Endothelial cell (in vitro differentiated cells): ENCODE data around the gene SGMS1. TPM values are rescaled to one million over a fixed set of nuclear protein-coding genes. Genes with fewer than 3 reads are reported as not detected.

Experiments
- DNase-seq: peaks from one replicate; pipeline ENCODE4 v3.0.0; 2021; ENCODE audit warnings: low spot score
- H3K27ac Mint-ChIP-seq: one replicate; pipeline ENCODE4 v1.8.0; 2021; ENCODE audit warnings: mixed read lengths, inconsistent platforms; ENCODE audit not compliant: unreplicated experiment
- H3K27me3 Mint-ChIP-seq: one replicate; pipeline ENCODE4 v1.8.0; 2021; ENCODE audit warnings: mild to moderate bottlenecking, moderate library complexity, mixed read lengths, inconsistent platforms; ENCODE audit not compliant: unreplicated experiment
- H3K36me3 Mint-ChIP-seq: one replicate; pipeline ENCODE4 v1.8.0; 2021; ENCODE audit warnings: mild to moderate bottlenecking, low read depth, mixed read lengths, inconsistent platforms; ENCODE audit not compliant: unreplicated experiment
- H3K4me1 Mint-ChIP-seq: one replicate; pipeline ENCODE4 v1.8.0; 2021; ENCODE audit warnings: mild to moderate bottlenecking, mixed read lengths, inconsistent platforms; ENCODE audit not compliant: unreplicated experiment
- H3K4me3 Mint-ChIP-seq: one replicate; pipeline ENCODE4 v1.8.0; 2021; ENCODE audit warnings: mild to moderate bottlenecking, mixed read lengths, inconsistent platforms; ENCODE audit not compliant: unreplicated experiment
- H3K9me3 Mint-ChIP-seq: one replicate; pipeline ENCODE4 v1.8.0; 2021; ENCODE audit warnings: mixed read lengths, inconsistent platforms; ENCODE audit not compliant: unreplicated experiment
- CTCF ChIP-seq: fragments of 200-600 bp; sonication (generic); IDR thresholded peaks from one replicate; pipeline ENCODE4 v1.5.0; 2021; ENCODE audit warnings: antibody characterized with exemption; ENCODE audit not compliant: unreplicated experiment
- total RNA-seq: library from RNA; stranded (reverse); fragmentation: NEBNext Ultra II Directional; extraction: Animal tissue kit (Norgen Biotek cat#: 25700); gene quantifications from one replicate; pipeline ENCODE4 v1.2.1, GENCODE V29; 2021; ENCODE audit not compliant: unreplicated experiment

The SGMS1 gene
- total RNA-seq, 1 donor from 2014 or later, result 12.4 TPM

DNA sequence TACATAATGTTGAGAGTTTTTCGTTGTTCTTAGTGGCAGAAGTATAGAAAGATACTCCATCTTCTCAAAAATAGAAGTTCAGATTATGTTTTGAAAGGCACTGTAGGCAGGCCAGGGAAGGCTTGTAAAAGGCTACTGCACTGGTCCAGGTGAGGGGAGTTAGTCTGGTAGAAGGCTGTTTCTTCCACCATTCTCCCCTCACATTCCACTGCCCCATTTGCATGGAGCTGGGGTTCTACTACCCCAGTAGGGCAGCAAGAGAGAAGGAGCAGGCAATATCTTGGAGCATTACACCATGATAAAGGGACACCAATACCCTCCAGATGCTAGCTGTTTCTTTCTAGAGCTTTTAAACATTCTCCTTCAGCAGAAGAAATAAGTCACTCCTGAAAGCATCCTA is 16.5 kb upstream of the SGMS1 start:
- Mint-ChIP-seq H3K4me3 (no peak overlapping the region), H3K9me3 (no peaks in the 10 kb centered on the region), H3K4me1 (peaks cover 8% of the 10 kb centered on the region), H3K27ac (no peak overlapping the region), H3K27me3 (no peaks in the 10 kb centered on the region), H3K36me3 (no peaks in the 10 kb centered on the region)
- no peak for TF ChIP-seq CTCF
- DNase-seq, result no peak

DNA sequence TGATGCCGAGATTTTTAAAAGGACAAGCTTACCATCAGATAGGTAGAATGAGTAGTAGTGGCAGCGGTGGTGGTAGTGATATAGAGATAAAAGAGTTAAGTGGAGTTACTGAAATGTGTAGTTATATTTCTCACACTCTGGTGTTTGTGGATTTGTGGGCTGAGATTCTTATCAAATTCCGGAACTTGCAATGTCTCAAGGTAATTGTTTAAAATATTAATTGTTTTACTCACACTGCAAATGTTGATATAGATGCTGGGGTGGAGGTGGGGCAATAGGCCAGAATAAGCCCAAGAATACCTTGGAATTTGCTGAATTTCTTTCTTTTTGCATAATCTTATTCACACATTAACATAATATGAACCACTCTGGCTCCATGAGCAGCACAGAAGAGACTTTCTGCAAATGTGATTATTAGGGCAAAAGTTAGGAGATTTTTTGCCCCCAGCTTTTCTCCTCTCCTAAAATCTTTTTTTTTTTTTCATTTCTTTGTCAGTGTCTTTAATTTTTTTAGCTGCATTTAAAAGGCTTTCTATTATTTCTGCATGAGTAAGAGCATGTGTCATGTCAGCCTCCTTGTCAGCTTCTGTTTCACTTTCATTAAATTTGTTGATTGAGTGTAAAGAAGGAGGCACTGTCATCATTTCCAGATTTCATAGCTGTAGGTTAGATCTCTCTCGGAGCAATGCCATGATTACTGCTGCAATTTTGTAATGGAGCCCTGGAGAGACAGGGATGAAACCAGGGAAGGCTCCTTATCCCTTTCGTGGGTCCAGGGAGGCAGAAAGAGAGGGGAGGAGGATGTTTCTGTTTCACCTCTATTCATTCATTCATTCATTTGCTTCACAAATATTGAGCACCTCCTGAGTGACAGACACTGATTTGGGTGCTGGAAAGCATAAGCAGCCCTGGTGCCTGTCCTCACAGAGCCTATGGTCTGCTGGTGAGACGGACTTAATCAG is 13.1 kb upstream of the SGMS1 start:
- no peaks in the 10 kb centered on the region for H3K36me3 Mint-ChIP-seq
- TF ChIP-seq CTCF, result no peak
- DNase-seq, result no peak

GRCh38 chr10:50635286-50635685 is 11.5 kb upstream of the SGMS1 start:
- no peak for DNase-seq
- H3K27me3 Mint-ChIP-seq, result no peaks in the 10 kb centered on the region
- H3K4me1 Mint-ChIP-seq, result peaks cover 10% of the 10 kb centered on the region
- H3K27ac Mint-ChIP-seq, result no peak overlapping the region
- no peak for TF ChIP-seq CTCF
- no peaks in the 10 kb centered on the region for H3K9me3 Mint-ChIP-seq
- H3K4me3 Mint-ChIP-seq, result no peak overlapping the region
- H3K36me3 Mint-ChIP-seq, result no peaks in the 10 kb centered on the region

More for the DNA sequence above, 13.1 kb upstream of the SGMS1 start:
- Mint-ChIP-seq H3K9me3 (no peaks in the 10 kb centered on the region), H3K4me1 (peaks cover 10% of the 10 kb centered on the region), H3K4me3 (no peak overlapping the region), H3K27me3 (no peaks in the 10 kb centered on the region), H3K27ac (no peak overlapping the region)

DNA sequence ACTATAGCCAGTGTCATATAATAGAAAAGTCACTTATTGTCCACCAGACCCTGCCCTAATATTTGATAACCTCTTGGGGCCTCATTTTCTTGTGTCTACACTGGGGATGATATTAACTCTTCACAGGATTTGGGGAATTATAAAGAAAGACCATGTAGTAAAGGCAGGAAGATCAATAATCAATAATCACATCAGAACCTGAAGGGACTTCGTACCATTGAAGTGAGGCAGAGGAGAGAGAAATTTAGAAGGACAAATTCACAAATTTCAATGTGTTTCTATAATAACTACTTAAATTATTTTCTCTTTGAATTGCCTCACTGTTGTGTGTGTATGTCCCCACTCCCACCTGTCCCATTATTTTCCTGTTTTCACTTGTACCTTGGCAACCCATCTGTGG is 10.7 kb upstream of the SGMS1 start:
- Mint-ChIP-seq H3K4me3 (no peak overlapping the region), H3K27ac (no peak overlapping the region), H3K4me1 (peaks cover 10% of the 10 kb centered on the region), H3K36me3 (no peaks in the 10 kb centered on the region), H3K27me3 (no peaks in the 10 kb centered on the region), H3K9me3 (no peaks in the 10 kb centered on the region)
- no peak for DNase-seq
- no peak for TF ChIP-seq CTCF

DNA sequence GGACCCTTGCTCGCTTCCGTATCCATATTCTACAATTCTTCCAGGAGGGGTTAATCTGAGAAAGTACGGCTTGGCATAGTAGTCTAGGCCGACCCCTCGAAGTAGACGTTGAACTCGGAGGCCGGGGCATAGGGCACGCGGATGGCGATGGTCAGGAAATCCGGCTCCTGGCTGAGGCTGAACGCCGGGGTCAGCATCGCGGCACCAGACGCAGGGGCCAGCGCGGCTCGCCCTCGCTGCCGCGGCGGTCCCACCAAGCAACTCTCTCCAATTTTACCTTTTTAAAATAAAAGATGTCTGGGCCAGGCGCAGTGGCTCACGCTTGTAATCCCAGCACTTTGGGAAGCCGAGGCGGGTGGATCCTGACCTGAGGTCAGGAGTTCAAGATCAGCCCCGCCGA is 7.3 kb upstream of the SGMS1 start:
- Mint-ChIP-seq H3K27ac (no peak overlapping the region), H3K4me1 (peaks cover 9% of the 10 kb centered on the region), H3K9me3 (no peaks in the 10 kb centered on the region), H3K27me3 (no peaks in the 10 kb centered on the region), H3K36me3 (no peaks in the 10 kb centered on the region), H3K4me3 (no peak overlapping the region)
- DNase-seq, result no peak
- TF ChIP-seq CTCF, result no peak
